Panc1 (cell line): ENCODE data around the gene FRG2C. TPM values are rescaled to one million over a fixed set of nuclear protein-coding genes. Genes with fewer than 3 reads are reported as not detected.
"Not testable (repeated sequence)": the region's sequence is repeated elsewhere in the genome, so short reads cannot be mapped to it uniquely, and the experiment has no call there.

Experiments
- ATAC-seq: fragments of 200-7000 bp; cut with Tn5 transposase; 2 replicates; pipeline ENCODE4 v1.9.1; 2020; ENCODE audit warnings: mild to moderate bottlenecking, moderate library complexity
- BruUV-seq: library from RNA; stranded (reverse); fragments of 400-500 nt; replicated peaks from 2 replicates; lab custom pipeline; 2021; lab: Mats Ljungman, UMichigan
- CTCF ChIA-PET: fragments of 300-600 bp; sonication (Branson Sonifier 250); formaldehyde crosslinking; loops from one replicate; lab custom pipeline; 2022; ENCODE audit warnings: antibody characterized with exemption; lab: Charles Lee
- POLR2A ChIA-PET: fragments of 300-600 bp; sonication (Branson Sonifier 250); formaldehyde crosslinking; loops from one replicate; lab custom pipeline; 2022; ENCODE audit warnings: antibody characterized with exemption; lab: Charles Lee
- DNase-seq: peaks from one replicate; pipeline ENCODE4 v3.0.0-alpha.2; 2010; ENCODE audit warnings: low read depth, low spot score
- H3K27ac ChIP-seq: 2 replicates; pipeline ENCODE4 v1.5.1; 2011; ENCODE audit warnings: mild to moderate bottlenecking, low read length, inconsistent platforms
- H3K27me3 ChIP-seq: fragments of 200-500 bp; sonication (Bioruptor generic); 2 replicates; pipeline ENCODE4 v1.6.0; 2014; ENCODE audit warnings: low read length, inconsistent platforms; ENCODE audit not compliant: control insufficient read depth, insufficient read depth
- H3K36me3 ChIP-seq: fragments of 200-500 bp; sonication (Bioruptor generic); 2 replicates; pipeline ENCODE4 v1.5.1; 2014; ENCODE audit warnings: inconsistent platforms, mild to moderate bottlenecking, low read length, moderate library complexity; ENCODE audit not compliant: control insufficient read depth, insufficient read depth
- H3K4me1 ChIP-seq: 2 replicates; pipeline ENCODE4 v1.5.1; 2011; ENCODE audit warnings: inconsistent platforms, mild to moderate bottlenecking, low read length, moderate library complexity; ENCODE audit not compliant: control insufficient read depth, insufficient read depth
- H3K4me3 ChIP-seq, 2 experiments: 2 replicates each; pipeline ENCODE4 v1.5.1; 2011 to 2012; ENCODE audit warnings: low read depth in 2 of 2, low read length in 2 of 2, mild to moderate bottlenecking in 2 of 2, inconsistent platforms in 1 of 2, moderate library complexity in 1 of 2
- H3K9me3 ChIP-seq: fragments of 200-500 bp; sonication (Bioruptor generic); 2 replicates; pipeline ENCODE4 v1.5.1; 2014; ENCODE audit warnings: low read depth, mild to moderate bottlenecking, inconsistent platforms, low read length, moderate library complexity; ENCODE audit not compliant: control insufficient read depth, insufficient read depth
- CTCF ChIP-seq: fragments of 450-650 bp; IDR thresholded peaks from 2 replicates; pipeline ENCODE4 v1.5.1; 2017; ENCODE audit warnings: mild to moderate bottlenecking
- POLR2AphosphoS5 ChIP-seq: IDR thresholded peaks from 2 replicates; pipeline ENCODE4 v1.6.1; 2012; ENCODE audit warnings: mild to moderate bottlenecking, low read depth, low read length, moderate library complexity
- REST ChIP-seq, 2 experiments: IDR thresholded peaks; 2 replicates each; pipeline ENCODE4 v1.6.1; 2011 to 2012; ENCODE audit warnings: low read depth in 2 of 2, control low read depth in 1 of 2, low read length in 1 of 2, mild to moderate bottlenecking in 1 of 2, moderate library complexity in 1 of 2; ENCODE audit not compliant: insufficient read depth in 1 of 2
- SIN3A ChIP-seq: IDR thresholded peaks from 2 replicates; pipeline ENCODE4 v1.6.1; 2012; ENCODE audit warnings: low read depth, mild to moderate bottlenecking, low read length, moderate library complexity, borderline replicate concordance; ENCODE audit not compliant: insufficient read depth
- TCF7L2 ChIP-seq: IDR thresholded peaks from 2 replicates; pipeline ENCODE4 v1.6.1; 2011; ENCODE audit warnings: mild to moderate bottlenecking, low read depth, low read length, inconsistent platforms
- in situ Hi-C: cut with HindIII; loops from 2 replicates; pipeline ENCODE4 v1.10.0; 2016; ENCODE audit warnings: low sequenced_read_pairs, low pct_unique_long_range_greater_than_20kb
- intact Hi-C: fragments of 100-400 bp; cut with micrococcal nuclease; formaldehyde crosslinking; loops from one replicate; pipeline ENCODE4 v1.10.0; 2022; ENCODE audit not compliant: unreplicated experiment
- total RNA-seq: library from RNA; stranded (reverse); gene quantifications from one replicate; pipeline ENCODE4 v1.2.1, GENCODE V29; 2021; ENCODE audit not compliant: unreplicated experiment

The FRG2C gene
- total RNA-seq, 1 experiment from 2014 or later: not detected

- POLR2A ChIA-PET, H3K27ac ChIP-seq, H3K4me3 ChIP-seq, H3K36me3 ChIP-seq, intact Hi-C loops, in situ Hi-C loops, ATAC-seq, BruUV-seq, H3K9me3 ChIP-seq, H3K27me3 ChIP-seq, H3K4me1 ChIP-seq: not testable (repeated sequence)
- peak; percentile 72 for TF ChIP-seq CTCF
- peak; percentile 24 for DNase-seq
- CTCF ChIA-PET: interaction anchor here (0.7 kb wide), 1 partner anchor 12 kb away, joined by 4 read pairs; no protein-coding TSS in a partner anchor
Measured at GRCh38 chr3:75643031-75643800, 20.9 kb upstream of the FRG2C start.

GRCh38 chr3:75645548-75645947, 18.6 kb upstream of the FRG2C start:
- POLR2A ChIA-PET, in situ Hi-C loops: not testable (repeated sequence)

GRCh38 chr3:75650191-75650590, 13.9 kb upstream of the FRG2C start:
- H3K4me3 ChIP-seq: no peak overlapping the region
- no TSS peak for BruUV-seq
- no peak overlapping the region for H3K27ac ChIP-seq
- no peak for TF ChIP-seq POLR2AphosphoS5
- TF ChIP-seq REST (IDR thresholded peaks at IDR 0.05; ENCODE audit: insufficient read depth in 1 of 2, low read depth in 2 of 2, low read length in 1 of 2): no peak
- TF ChIP-seq TCF7L2: no peak
- no peak for TF ChIP-seq SIN3A
- TF ChIP-seq CTCF: no peak
- intact Hi-C loops: no loop called here
- no peaks in the 10 kb centered on the region for H3K36me3 ChIP-seq
- no peaks in the 10 kb centered on the region for H3K27me3 ChIP-seq
- CTCF ChIA-PET: no interaction called here
- no peaks in the 10 kb centered on the region for H3K9me3 ChIP-seq
- H3K4me1 ChIP-seq: no peaks in the 10 kb centered on the region
- POLR2A ChIA-PET: no interaction called here
- ATAC-seq (no peak), DNase-seq (no peak)
- in situ Hi-C loops: no loop called here

More at GRCh38 chr3:75645548-75645947, 18.6 kb upstream of the FRG2C start:
- H3K9me3 ChIP-seq, H3K4me1 ChIP-seq, H3K36me3 ChIP-seq, CTCF ChIA-PET, intact Hi-C loops, DNase-seq, H3K27ac ChIP-seq, H3K27me3 ChIP-seq, H3K4me3 ChIP-seq, ATAC-seq, BruUV-seq: not testable (repeated sequence)

- H3K27me3 ChIP-seq, DNase-seq, H3K27ac ChIP-seq, H3K4me1 ChIP-seq, H3K36me3 ChIP-seq, in situ Hi-C loops, POLR2A ChIA-PET, H3K4me3 ChIP-seq, intact Hi-C loops, H3K9me3 ChIP-seq, ATAC-seq, CTCF ChIA-PET, BruUV-seq: not testable (repeated sequence)
Measured at GRCh38 chr3:75655101-75655904, 8.8 kb upstream of the FRG2C start.
